ENCODE data around the gene TFIP11.
"Not testable (repeated sequence)": the region's sequence is repeated elsewhere in the genome, so short reads cannot be mapped to it uniquely, and the experiment has no call there.

The TFIP11 gene

DNA sequence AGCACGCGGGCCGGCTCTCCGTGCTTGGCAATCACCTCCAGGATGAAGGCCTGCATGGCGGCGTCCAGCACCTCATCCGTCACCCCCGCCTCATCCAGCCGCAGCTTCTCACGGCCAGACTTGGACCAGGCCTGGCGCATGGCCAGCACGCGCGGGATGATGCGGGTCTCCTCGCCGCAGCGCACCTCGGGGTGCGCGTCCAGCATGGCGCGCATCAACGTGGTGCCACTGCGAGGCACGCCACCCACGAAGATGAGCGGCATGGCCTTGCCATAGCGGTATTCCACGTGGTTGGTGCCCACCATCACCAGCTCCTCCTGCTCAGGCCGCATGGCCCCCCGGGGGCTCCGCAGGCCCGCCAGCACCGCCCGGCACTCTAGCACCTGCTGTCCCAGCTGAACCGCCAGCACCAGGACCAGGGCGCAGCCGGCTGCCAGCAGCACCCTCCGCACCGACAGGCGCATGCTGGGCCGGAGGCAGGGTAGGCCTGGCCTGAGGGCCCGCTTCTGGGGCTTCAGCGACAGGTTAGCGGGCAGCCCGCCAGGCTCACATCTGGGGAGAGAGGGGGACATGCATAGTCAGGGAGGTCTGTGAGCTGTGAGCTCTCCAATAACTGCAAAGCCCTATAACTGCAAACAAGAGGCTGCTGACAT, 29.0 kb upstream of the TFIP11 start:
- DNase-seq (ENCODE audit: low read depth in 2 of 2), result no peak

DNA sequence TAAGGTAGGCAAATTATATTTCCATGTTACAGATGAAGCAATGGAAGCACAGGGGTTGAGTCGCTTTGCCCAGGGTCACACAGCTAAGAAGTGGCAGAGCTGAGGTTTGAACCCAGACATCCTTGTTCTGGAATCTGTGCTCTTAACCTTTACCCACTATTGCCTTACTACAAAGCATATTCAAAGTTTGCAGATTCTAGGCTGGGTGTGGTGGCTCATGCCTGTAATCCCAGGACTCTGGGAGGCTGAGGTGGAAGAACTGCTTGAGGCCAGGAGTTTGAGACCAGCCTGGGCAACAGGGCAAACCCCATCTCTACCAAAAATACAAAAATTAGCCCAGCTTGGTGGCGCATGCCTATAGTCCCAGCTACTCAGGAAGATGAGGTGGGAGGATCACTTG, 27.8 kb upstream of the TFIP11 start:
- DNase-seq (ENCODE audit: low read depth in 2 of 2), result no peak

DNA sequence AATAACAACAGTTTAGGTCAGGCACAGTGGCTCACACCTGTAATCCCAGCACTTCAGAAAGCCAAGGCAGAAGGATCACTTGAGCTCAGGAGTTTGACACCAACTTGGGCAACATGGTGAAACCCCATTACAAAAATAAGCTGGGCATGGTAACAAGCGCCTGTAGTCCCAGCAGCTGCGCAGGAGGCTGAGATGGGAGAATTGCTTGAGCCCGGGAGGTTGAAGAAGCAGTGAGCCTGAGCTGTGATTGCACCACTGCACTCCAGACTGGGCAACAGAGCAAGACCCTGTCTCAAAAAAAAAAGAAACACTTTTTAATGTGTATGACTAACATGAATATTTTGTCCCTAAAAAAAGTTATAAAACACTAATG, 24.5 kb upstream of the TFIP11 start:
- no peak for DNase-seq (ENCODE audit: low read depth in 2 of 2)

DNA sequence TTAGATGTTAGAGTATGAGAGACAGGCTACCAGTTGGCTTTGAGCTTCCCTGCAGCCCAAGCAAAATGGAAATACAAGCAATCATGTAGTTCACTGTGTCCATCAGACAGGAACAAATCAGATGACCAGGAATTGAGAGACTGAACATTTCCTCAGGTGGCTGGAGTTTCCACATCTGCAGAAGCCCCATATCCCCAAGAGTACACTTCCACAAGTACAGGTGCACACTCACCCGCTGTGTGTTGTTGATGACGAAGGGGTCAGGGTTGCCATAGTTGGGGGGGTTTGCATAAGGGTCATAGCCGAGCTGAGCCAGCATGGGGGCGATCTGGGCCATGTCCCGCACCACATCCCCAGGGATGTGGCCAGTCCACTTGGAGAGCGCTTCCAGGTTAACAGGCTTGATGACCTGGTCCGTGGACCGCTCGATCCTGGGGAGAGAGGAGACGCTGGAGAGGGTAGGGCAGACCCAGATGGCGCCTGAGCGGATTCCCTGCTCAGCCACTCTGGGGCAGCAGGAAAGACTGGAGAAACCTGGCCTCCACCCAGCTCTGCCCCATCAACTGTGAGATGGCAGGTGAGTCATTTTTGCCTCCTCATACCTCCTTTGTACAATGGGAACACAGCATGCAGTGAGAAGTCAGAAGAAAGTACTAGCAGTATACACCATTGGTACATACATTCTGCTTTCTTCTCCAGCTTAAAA, 23.9 kb upstream of the TFIP11 start:
- no peak for DNase-seq (ENCODE audit: low read depth in 2 of 2)

DNA sequence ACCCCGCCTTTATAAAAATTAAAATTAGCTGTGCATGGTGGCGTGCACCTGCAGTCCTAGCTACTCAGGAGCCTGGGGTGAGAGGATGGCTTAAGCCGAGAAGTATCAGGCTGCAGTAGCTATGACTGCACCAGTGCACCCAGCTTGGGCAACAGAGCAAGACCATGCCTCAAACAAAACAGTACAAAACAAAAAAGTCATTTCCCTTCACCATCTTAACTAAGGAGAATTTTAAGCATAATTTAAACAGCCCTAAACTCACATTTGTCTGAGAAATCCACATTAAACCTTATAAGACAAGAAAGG, 23.3 kb upstream of the TFIP11 start:
- DNase-seq (ENCODE audit: low read depth in 2 of 2), result no peak

DNA sequence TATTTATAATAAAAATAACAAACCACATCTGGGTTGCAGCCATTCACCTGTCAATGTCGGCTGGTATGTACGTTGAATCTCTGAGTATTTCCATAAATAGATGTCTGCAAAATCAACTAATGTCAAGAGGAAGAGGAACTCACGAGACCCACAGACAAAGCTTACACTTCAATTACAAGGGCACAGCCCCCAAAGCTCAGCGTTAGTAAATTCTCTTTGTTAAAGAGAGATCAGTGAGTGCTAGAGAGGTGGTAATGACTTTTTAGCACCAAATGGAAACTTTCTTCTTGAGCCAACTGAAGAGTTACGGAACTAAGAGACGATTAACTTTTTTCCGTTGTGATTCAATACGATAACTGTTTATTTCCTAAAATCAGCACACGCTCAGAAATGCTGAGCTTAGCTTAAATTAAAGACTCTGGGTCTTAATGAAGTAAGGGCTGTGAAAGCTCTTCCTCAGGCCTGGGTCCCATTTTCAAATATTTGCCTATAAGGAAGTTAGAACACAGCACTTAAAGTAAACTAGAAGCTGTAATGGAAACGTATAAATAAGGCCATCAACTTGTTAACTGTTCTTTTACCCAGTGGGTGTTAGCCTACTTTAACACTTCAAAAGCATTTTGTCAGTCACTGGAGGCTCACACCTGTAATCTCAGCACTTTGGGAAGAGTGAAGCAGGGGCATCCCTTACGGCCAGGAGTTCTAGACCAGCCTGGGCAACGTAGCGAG, 22.8 kb upstream of the TFIP11 start:
- no peak for DNase-seq (ENCODE audit: low read depth in 2 of 2)

DNA sequence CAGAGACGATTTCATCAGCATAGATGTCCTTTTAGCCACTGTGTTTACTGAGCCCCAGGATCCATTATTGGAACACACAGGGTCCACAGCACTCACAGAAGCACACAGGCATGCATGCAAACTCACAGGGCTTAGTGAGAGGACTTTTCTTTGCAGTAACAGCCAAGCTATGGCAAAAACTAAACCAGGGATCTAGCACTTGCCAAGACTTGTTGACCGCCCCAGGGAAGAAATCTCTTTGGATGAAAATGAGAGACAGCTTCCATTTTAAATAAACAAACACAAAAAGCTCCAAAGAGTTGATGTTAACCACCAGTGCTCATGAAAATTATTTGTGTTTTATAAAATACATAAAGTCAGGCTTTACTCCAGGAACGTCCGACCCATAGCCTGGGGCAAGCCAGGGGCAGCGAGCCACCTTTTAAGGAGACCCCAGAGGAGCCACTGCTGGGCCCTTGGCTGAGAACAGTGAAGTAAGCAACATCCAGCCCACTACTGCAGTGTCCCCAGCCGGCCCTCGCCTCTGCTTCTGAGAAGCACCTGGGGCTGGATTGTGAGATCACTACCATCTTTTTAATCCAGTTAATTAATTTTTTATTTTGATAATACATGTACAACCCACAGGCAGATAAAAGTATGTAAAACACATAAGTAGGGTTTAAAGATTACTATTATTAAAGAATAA, 22.0 kb upstream of the TFIP11 start:
- DNase-seq (ENCODE audit: low read depth in 2 of 2), result no peak

DNA sequence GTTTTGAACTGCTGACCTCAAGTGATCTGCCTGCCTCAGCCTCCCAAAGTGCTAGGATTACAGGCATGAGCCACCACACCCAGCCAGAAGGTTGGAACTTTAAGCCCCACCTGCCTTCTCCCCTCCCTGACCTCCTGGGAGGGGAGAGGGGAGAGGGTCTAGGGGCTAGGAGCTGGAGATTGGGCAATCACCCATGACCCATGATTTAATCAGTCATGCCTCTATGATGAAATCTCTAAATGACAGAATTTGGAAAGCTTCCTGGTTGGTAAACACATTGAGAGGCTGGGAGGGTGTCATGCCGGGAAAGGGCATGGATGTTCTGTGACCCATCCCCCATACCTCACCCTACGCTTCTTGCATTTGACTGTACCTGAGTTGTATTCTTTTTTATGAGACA, 17.1 kb upstream of the TFIP11 start:
- DNase-seq (ENCODE audit: low read depth in 2 of 2), result no peak

DNA sequence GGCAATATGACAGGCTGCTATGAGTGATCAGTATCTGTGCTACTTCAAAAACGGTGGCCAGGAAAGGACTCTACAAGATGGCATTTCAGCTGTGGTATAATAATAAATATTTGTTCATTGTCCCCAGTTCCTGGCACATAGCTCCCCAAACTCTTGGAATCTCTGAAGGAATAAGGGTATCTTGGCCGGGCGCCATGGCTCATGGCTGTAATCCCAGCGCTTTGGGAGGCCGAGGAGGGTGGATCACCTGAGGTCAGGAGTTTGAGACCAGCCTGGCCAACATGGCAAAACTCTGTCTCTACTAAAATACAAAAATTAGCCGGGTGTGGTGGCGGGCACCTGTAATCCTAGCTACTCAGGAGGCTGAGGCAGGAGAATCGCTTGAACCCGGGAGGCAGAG, 16.2 kb upstream of the TFIP11 start:
- DNase-seq (ENCODE audit: low read depth in 2 of 2), result not testable (repeated sequence)

DNA sequence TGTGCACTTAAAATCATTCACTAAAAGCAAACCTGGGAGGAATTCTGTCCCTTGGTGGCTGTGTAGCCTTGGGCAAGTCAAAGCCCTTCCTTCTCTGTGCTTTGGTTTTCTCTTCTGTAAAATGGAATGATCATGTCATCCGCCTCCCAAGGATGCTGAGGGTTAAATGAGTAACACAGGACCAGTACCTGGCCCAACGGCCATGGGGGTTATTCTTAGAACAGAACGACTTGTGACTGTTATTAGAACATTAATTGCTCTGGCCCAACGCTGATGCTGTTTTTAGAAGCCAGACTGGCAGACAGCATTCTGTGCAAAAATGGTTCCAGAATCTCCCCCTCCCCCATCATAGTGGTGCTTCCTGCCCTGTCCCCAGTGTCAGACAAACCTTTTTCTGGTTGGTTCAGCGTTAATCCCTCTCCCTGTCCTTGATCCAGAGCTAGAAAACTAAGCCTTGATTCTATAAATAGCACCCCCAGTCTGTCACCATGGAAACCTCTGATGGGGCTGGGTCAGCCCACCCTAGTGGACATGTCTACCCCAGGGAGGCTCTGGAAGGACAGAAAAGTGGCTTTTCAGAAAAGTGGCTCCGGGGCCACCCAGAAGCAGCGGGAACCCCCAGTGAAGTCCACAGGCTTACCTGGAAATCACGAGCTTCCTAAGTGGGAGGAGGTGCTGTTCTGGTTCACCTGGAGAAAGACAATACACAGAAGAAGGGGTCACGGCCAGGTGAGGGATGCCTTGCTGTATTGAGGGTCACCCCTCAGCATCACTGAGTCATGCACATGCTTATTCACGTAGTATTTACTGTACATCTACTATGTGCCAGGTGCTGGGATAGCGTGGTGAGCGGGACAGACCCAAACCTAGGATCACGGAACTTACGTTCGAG, 15.5 kb upstream of the TFIP11 start:
- DNase-seq (ENCODE audit: low read depth in 2 of 2), result no peak

DNA sequence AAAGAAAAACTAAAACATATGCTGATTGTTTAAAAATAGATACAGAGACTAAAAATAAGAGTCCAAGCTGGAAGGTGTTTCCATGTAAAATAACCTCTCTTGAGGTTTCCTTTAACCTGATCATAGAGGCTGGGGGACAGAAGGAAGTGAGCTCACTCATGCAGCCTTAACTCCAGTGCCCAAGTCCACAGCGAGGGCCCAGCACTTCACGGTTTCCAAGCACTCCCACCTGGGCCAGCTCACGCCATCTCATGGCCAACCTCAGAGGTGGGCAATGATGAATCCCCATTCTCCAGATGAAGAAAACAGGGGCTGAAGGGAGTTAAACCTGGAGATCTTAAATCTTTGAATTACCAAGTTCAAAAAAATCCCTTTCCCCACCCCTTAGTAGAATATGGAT, 14.9 kb upstream of the TFIP11 start:
- DNase-seq (ENCODE audit: low read depth in 2 of 2), result no peak

DNA sequence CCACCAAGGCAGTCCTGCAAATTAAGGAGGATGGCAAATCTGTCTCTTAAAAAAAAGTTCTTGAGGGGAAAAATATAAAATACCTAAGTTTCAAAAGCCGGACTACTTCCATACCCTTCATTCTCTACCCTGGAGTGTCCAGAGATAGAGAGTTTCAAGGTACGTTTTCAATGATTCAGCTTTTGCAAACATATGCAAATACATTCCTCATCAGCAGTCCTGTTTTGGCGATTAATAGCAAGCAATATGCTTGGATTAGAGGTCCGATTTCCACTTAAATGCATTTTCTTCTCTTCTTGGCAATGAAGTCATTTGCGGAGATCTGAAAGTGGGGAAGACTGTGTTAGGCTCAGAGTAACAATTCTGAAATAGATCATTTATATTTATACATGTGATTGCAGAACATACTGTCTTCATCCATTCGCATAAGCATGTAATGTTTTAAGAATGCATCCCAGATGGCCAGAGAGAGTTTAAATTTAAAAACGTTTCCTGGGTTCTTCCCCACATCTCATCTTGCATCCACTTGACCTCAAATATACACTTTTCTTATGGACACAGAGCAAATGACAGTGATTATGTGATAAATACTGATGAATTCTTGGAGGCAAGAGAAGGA, 13.8 kb upstream of the TFIP11 start:
- DNase-seq (ENCODE audit: low read depth in 2 of 2), result no peak

DNA sequence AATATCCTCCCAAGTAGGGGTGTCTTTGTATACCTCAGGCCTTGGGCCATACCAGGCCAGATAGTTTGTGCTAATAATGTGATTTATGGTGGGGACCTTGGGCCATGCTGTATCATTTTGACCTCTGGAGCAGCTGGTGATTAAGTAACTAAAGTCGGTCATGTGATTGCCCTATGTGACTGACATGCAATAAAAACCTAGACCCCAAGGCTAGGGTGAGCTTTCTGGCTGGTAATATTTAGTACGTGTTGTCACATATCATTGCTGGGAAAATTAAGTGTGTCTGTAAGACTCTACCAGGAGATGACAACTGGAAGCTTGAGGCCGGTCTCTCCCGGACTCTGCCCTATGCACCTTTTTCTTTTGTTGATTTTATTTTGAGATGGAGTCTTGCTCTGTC, 12.6 kb upstream of the TFIP11 start:
- no peak for DNase-seq (ENCODE audit: low read depth in 2 of 2)

DNA sequence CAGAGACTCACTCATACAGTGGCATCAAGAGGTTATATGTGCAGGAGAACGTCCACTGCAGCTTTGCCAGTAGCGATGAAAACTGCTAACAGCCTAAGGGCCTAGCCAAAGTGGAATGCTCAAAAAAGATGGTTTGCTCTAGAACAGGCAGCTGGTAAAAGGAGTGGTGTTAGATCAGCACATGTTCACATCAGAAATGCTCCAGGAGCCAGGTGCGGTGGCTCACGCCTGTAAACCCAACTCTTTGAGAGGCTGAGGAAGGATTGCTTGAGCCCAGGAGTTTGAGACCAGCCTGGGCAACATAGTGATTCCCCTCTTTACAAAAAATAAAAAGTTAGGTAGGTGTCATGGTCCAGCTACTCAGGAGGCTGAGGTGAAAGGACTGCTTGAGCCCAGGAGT, 10.3 kb upstream of the TFIP11 start:
- no peak for DNase-seq (ENCODE audit: low read depth in 2 of 2)

DNA sequence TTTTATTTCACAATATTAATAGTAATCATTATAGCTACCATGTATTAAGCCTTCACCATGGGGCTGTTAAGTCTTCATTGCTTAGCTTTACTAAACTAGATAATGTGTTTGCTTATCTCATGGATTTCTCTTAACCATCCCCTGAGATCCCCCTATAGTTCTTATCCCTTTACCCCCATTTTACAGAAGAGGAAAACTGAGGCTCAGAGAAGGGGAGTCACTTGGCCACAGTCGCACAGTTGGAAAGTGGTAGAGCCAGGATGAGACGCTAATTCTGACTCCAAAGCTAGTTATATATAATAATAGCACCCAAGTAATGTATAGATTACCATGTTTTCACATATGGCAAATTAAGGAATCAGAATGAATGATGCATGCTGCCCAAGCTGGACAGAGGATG, 9.7 kb upstream of the TFIP11 start:
- DNase-seq (ENCODE audit: low read depth in 2 of 2), result no peak

DNA sequence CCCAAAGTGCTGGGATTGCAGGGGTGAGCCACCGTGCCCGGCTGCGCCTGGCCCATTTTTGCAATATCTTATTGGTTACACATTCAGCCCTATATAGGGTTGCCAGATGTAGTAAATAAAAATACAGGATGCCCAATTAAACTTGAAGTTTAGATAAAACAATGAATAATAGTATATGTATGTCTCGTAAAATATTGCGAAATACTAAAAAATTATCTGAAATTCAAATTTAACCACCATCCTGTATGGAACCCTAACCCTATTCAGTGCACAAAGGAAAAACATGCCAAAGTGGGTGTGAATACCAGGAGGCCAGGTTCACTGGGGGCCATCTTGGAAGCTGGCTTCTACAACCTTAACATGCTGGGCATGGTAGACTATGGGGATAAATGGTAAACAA, 5.2 kb upstream of the TFIP11 start:
- no peak for DNase-seq (ENCODE audit: low read depth in 2 of 2)

DNA sequence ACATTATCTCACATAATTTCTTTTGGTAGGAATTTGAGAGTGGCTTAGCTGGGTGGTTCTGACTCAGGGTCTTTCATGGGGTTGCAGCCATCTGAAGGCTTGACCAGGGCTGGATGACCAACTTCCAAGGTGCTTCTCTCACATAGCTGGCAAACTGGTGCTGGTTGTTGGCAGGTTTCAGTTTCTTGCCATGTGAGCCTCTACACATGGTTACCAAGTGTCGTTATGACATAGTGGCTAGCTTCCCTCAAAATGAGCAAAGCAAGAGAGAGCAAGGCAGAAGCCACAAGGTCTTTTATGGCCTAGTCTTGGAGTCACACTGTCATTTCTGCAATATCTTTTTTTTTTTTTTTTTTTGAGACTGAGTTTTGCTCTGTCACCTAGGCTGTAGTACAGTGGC, 4.2 kb upstream of the TFIP11 start:
- DNase-seq (ENCODE audit: low read depth in 2 of 2), result no peak

DNA sequence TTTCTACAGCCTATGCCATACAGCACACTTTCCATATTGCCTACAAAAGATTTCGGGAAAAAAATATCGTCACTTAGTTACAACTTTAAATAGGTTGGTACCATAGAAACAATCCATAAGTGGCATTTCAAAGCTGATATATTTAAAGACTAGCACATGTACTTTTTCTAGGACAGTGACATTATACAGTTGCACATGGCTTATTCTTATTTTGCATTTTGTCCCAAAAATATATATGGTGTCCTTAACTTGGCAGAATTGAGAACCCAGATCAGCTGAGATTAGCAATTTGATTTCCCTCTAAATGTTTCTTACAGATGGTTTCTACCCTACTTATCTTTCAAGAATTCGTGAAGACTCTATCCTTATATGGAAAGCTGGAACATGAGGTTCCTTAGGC, 3.7 kb upstream of the TFIP11 start:
- DNase-seq (ENCODE audit: low read depth in 2 of 2), result no peak

DNA sequence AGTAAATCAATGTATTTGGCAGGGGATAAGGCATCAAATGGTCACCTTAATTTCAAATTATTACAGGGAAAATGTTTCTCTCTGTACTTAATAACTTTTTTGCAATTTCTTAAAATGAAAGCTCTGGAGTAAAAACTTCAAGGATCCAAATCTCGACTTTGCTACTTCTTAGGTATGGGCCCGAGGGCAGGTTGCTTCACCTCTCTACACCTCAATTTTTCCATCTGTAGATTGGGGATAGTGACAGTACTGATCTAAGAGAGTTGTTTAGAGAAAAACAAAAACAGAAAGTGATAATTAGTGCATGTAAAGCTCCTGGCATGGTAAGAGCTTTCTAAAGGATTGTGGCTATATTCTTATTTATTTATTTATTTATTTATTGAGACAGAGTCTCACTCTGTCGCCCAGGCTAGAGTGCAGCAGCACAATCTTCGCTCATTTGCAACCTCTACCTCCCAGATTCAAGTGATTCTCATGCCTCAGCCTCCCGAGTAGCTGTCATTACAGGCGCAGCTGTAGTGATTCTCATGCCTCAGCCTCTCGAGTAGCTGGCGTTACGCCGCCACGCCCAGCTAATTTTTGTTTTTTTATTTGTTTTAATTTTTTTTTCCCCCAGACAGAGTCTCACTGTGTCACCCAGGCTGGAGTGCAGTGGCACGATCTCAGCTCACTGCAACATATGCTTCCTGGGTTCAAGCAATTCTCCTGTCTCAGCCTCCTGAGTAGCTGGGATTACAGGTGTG, 2.3 kb upstream of the TFIP11 start:
- DNase-seq (ENCODE audit: low read depth in 2 of 2), result no peak

DNA sequence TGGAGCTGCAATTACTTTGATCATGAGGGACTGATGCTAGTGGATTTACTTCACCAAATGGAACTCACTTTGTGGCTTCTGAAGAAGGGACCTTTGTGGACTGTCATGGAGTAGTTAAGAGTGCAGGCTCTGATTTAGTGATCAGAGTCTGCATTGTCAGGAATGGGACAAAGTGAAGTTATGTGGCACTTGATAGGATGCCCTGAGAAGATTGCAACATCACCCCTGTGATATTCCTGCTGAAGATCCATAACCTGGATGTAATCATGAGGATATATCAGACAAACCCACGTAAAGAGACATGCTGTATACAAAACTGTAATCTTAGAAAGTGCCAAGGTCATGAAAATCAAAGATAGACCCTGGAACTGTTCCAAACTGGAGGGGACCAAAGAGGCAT, 1.6 kb upstream of the TFIP11 start:
- no peak for DNase-seq (ENCODE audit: low read depth in 2 of 2)

DNA sequence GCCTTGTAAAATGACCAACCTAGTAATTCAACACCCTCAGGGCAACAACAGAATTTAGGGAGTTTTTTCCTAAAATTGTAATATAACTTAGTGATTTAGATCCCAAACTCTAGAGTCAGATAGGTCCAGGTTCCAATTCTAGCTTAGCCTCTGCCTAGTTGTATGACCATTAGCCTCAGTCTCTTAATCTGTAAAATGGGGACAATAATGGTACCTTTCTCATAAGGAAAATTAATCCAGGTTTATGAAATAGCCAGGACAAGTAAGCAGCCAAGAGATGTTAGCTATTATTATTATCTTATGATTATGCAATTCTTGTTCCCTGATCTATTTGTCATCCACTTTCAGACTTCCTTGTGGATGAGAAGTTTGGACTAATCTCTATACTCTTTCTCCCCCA, 4.1 kb downstream of the TFIP11 start:
- no peak for DNase-seq (ENCODE audit: low read depth in 2 of 2)
